ENCODE data around the gene FOXD2.

FOXD2 gene

GRCh38 chr1:47440599-47441081, 2.8 kb downstream of the FOXD2 start:
- no peak for TF ChIP-seq CTCF (IDR thresholded peaks at IDR 0.05; ENCODE audit: low read depth, low read length)
- no peak overlapping the region for H3K4me3 ChIP-seq (ENCODE audit: low read depth, low read length)

- no peak overlapping the region for H3K4me3 ChIP-seq (ENCODE audit: low read depth, low read length)
- no peak for TF ChIP-seq CTCF (IDR thresholded peaks at IDR 0.05; ENCODE audit: low read depth, low read length)
These were observed 3.7 kb downstream of the FOXD2 start for GRCh38 chr1:47441450-47442106.

GRCh38 chr1:47442202-47442601, 4.4 kb downstream of the FOXD2 start:
- no peak overlapping the region for H3K4me3 ChIP-seq (ENCODE audit: low read depth, low read length)
- no peak for TF ChIP-seq CTCF (IDR thresholded peaks at IDR 0.05; ENCODE audit: low read depth, low read length)

- TF ChIP-seq CTCF (IDR thresholded peaks at IDR 0.05; ENCODE audit: low read depth, low read length): no peak
- no peak overlapping the region for H3K4me3 ChIP-seq (ENCODE audit: low read depth, low read length)
These were observed 5.1 kb downstream of the FOXD2 start for GRCh38 chr1:47442842-47443529.

- H3K4me3 ChIP-seq (ENCODE audit: low read depth, low read length): no peak overlapping the region
- no peak for TF ChIP-seq CTCF (IDR thresholded peaks at IDR 0.05; ENCODE audit: low read depth, low read length)
These were observed 5.9 kb downstream of the FOXD2 start for GRCh38 chr1:47443530-47444296.

- TF ChIP-seq CTCF (IDR thresholded peaks at IDR 0.05; ENCODE audit: low read depth, low read length): no peak
- peak overlapping the region; percentile 38 for H3K4me3 ChIP-seq (ENCODE audit: low read depth, low read length)
These were observed 6.4 kb downstream of the FOXD2 start for GRCh38 chr1:47444297-47444561.

Measured in WI38 (cell line).